Lower leg skin (tissue), 3 donors: ENCODE measurements around the gene ATG7.

Experiments
- CTCF ChIP-seq, 3 donors: fragments of 450-650 bp; IDR thresholded peaks; one replicate each; pipeline ENCODE4 v1.5.1; 2016; ENCODE audit warnings: antibody characterized with exemption in 3 of 3, mild to moderate bottlenecking in 3 of 3, moderate library complexity in 2 of 3
- POLR2A ChIP-seq, 2 donors: fragments of 450-650 bp; IDR thresholded peaks; one replicate each; pipeline ENCODE4 v1.6.1; 2016 to 2017; ENCODE audit warnings: antibody characterized with exemption in 2 of 2, mild to moderate bottlenecking in 1 of 2, moderate library complexity in 1 of 2

GRCh38 chr3:11230125-11230524 is 42.1 kb upstream of the ATG7 start:
- TF ChIP-seq POLR2A (IDR thresholded peaks at IDR 0.05): no peak
- TF ChIP-seq CTCF (IDR thresholded peaks at IDR 0.05): no peak
